RWPE2 (cell line): ENCODE measurements around the gene ERICH4.

ENCODE experiments used
- ATAC-seq: fragments of 200-7000 bp; cut with Tn5 transposase; 3 replicates; pipeline ENCODE4 v1.9.1; 2021; ENCODE audit warnings: low read depth
- DNase-seq: peaks from one replicate; pipeline ENCODE4 v3.0.0-alpha.2; 2020; ENCODE audit warnings: low spot score
- H3K27ac ChIP-seq: fragments of 450-650 bp; 2 replicates; pipeline ENCODE4 v1.5.1; 2017; ENCODE audit warnings: mild to moderate bottlenecking; ENCODE audit not compliant: poor library complexity, severe bottlenecking
- H3K27me3 ChIP-seq: fragments of 250-450 bp; sonication (Bioruptor Pico); 2 replicates; pipeline ENCODE4 v1.5.1; 2021; ENCODE audit warnings: mild to moderate bottlenecking, moderate library complexity; ENCODE audit not compliant: insufficient read depth, poor library complexity, severe bottlenecking
- H3K36me3 ChIP-seq: fragments of 250-450 bp; sonication (Bioruptor Pico); 2 replicates; pipeline ENCODE4 v1.5.1; 2020; ENCODE audit warnings: low read depth, mild to moderate bottlenecking, moderate library complexity
- H3K4me1 ChIP-seq: fragments of 250-450 bp; sonication (Bioruptor Pico); 2 replicates; pipeline ENCODE4 v1.5.1; 2021; ENCODE audit warnings: mild to moderate bottlenecking, moderate library complexity; ENCODE audit not compliant: insufficient read depth, poor library complexity, severe bottlenecking
- H3K4me3 ChIP-seq: fragments of 250-450 bp; sonication (Bioruptor Pico); 2 replicates; pipeline ENCODE4 v1.5.1; 2021; ENCODE audit warnings: mild to moderate bottlenecking, moderate library complexity; ENCODE audit not compliant: severe bottlenecking
- H3K9me3 ChIP-seq: fragments of 250-450 bp; sonication (Bioruptor Pico); 2 replicates; pipeline ENCODE4 v1.5.1; 2021; ENCODE audit warnings: mild to moderate bottlenecking, moderate library complexity; ENCODE audit not compliant: severe bottlenecking
- TF ChIP-seq, protein P1 (sequence below): fragments of 450-650 bp; IDR thresholded peaks from one replicate; pipeline ENCODE4 v1.5.1; 2017; ENCODE audit warnings: mild to moderate bottlenecking, moderate library complexity; ENCODE audit not compliant: poor library complexity, severe bottlenecking

The ERICH4 gene

DNA sequence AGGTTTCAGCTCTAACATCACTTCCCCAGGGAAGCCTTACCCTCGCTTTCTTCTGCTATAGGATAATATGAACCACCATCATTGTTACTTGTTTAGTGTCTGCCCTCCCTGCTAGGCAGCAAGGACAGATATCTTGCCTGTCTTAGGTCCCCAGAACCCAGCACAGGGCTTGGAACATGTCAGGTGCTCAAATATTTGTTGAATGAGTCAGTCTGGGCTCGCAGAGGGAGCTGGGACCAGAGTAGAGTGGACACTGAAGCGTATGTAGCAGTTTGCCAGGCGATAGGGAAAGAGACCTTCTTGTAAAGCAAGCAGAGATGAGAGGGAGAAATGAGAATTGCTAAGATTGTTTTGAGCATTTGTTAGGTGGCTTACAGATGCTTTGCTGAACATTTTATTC lies 33.7 kb upstream of the ERICH4 start:
- no peaks in the 10 kb centered on the region for H3K9me3 ChIP-seq
- peak; percentile 80 for ATAC-seq

DNA sequence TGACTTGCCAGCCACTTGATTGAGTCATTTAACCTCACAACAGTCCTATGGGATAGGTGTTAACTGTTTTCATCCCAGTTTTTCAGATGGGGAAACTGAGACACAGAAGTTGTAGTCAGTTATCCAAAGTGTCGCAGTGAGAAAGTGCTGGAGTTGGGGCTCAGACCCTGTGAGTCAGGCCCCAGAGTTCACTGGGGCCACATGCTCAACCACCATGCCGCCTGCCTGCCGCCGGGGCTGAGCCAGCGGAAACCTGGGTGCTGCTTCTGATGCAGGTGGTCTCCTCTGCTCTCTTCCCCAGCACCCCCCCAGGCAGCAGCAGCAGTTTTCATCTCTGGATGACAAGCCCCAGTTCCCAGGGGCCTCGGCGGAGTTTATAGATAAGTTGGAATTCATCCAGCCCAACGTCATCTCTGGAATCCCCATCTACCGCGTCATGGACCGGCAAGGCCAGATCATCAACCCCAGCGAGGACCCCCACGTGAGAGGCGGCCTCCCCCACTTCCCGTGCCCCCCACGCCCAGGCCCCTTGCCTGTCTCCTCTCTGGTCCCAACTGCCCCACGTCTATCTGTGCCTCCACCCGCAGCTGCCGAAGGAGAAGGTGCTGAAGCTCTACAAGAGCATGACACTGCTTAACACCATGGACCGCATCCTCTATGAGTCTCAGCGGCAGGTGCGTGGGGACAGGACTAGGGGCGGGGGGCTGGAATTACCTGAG lies 32.5 kb upstream of the ERICH4 start:
- Histone ChIP-seq H3K27ac (no peak overlapping the region), H3K4me1 (peaks cover 4% of the 10 kb centered on the region), H3K4me3 (no peak overlapping the region), H3K36me3 (peaks cover 8% of the 10 kb centered on the region; the same call in 1 of the 2 replicates), H3K27me3 (no peaks in the 10 kb centered on the region), H3K9me3 (no peaks in the 10 kb centered on the region)
- TF ChIP-seq, protein P1, sequence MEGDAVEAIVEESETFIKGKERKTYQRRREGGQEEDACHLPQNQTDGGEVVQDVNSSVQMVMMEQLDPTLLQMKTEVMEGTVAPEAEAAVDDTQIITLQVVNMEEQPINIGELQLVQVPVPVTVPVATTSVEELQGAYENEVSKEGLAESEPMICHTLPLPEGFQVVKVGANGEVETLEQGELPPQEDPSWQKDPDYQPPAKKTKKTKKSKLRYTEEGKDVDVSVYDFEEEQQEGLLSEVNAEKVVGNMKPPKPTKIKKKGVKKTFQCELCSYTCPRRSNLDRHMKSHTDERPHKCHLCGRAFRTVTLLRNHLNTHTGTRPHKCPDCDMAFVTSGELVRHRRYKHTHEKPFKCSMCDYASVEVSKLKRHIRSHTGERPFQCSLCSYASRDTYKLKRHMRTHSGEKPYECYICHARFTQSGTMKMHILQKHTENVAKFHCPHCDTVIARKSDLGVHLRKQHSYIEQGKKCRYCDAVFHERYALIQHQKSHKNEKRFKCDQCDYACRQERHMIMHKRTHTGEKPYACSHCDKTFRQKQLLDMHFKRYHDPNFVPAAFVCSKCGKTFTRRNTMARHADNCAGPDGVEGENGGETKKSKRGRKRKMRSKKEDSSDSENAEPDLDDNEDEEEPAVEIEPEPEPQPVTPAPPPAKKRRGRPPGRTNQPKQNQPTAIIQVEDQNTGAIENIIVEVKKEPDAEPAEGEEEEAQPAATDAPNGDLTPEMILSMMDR: no peak
- ATAC-seq: no peak
- no peak for DNase-seq

More for the DNA sequence above, 33.7 kb upstream of the ERICH4 start:
- Histone ChIP-seq H3K4me1 (peaks cover 4% of the 10 kb centered on the region), H3K36me3 (peaks cover 8% of the 10 kb centered on the region; the same call in 1 of the 2 replicates), H3K27me3 (no peaks in the 10 kb centered on the region), H3K4me3 (no peak overlapping the region), H3K27ac (no peak overlapping the region)
- DNase-seq: no peak
- TF ChIP-seq, protein P1: no peak

DNA sequence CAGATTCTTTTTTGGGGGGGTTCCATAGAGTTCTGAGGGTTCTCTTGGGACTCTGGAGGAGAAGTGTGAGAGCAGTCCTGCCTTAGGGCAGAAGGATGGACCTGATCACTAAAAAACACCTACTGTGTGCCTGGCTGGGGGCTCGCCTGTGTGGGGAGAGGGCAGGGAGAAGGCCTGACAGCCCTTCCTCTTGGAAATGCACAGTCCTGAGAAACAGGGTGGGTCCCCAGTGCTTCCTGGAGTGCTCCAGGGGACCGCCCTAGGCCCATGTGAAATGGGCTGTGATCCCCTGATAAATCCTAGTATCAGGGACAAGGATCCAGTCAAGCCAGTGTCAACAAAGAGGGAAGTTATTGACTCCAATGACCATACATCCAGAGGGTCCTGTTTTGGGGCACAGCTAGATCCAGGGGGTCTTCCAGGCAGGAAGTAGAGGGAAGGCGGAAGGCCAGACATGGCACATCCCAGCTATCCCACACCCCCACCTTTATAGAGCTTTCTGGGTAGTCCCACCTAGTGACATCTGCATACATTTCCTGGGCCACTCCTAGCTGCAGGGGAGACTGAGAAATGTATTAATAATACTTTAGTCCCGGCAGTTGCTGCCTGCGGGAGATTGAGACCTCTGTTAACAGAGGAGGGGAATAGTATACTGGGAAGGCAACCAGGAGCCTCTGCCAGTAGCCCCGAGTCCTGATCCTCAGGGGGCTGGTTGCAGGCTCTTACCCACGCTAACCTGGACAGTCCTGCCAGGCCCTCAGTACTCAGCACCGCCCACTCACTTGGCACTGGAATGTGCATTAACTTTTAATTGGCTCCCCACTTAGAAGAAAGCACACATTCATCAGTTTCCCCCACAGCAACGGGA lies 31.6 kb upstream of the ERICH4 start:
- Histone ChIP-seq H3K36me3 (peaks cover 8% of the 10 kb centered on the region; the same call in 1 of the 2 replicates), H3K4me3 (no peak overlapping the region)

DNA sequence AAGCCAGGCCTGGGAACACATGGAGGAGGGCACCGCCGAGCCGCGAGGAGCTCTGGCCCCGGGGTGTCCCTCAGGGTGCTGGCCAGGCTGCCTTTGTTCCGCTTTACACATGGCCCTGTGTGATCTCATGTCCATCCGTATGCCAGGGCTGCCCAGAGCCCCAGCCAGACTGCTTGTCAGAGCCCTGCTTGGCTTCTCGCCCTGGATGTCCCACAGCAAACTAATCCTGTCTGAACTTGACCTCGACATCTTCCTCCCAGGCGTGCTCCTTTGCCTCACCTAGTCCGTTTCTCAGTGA lies 31.0 kb upstream of the ERICH4 start:
- H3K36me3 ChIP-seq: peaks cover 8% of the 10 kb centered on the region; the same call in 1 of the 2 replicates
- TF ChIP-seq, protein P1: no peak
- H3K4me1 ChIP-seq: peaks cover 4% of the 10 kb centered on the region
- no peak for ATAC-seq
- no peaks in the 10 kb centered on the region for H3K27me3 ChIP-seq
- no peaks in the 10 kb centered on the region for H3K9me3 ChIP-seq
- DNase-seq: no peak
- no peak overlapping the region for H3K27ac ChIP-seq
- H3K4me3 ChIP-seq: no peak overlapping the region

More for the DNA sequence above, 31.6 kb upstream of the ERICH4 start:
- no peak for ATAC-seq
- TF ChIP-seq, protein P1: no peak
- H3K27me3 ChIP-seq: no peaks in the 10 kb centered on the region
- peaks cover 4% of the 10 kb centered on the region for H3K4me1 ChIP-seq
- DNase-seq: no peak
- H3K9me3 ChIP-seq: no peaks in the 10 kb centered on the region
- no peak overlapping the region for H3K27ac ChIP-seq
